ENCODE results near the gene ENG. TPM values are rescaled to one million over a fixed set of nuclear protein-coding genes. Genes with fewer than 3 reads are reported as not detected.
"Not testable (repeated sequence)": the region's sequence is repeated elsewhere in the genome, so short reads cannot be mapped to it uniquely, and the experiment has no call there.

ENG gene
- total RNA-seq, 1 experiment from 2014 or later, result 3.0 TPM

- DNase-seq (ENCODE audit: low spot score), result no peak
These were observed 9.6 kb downstream of the ENG start for GRCh38 chr9:127844821-127845359.

GRCh38 chr9:127841087-127841835, 13.2 kb downstream of the ENG start:
- no peak for DNase-seq (ENCODE audit: low spot score)

DNA sequence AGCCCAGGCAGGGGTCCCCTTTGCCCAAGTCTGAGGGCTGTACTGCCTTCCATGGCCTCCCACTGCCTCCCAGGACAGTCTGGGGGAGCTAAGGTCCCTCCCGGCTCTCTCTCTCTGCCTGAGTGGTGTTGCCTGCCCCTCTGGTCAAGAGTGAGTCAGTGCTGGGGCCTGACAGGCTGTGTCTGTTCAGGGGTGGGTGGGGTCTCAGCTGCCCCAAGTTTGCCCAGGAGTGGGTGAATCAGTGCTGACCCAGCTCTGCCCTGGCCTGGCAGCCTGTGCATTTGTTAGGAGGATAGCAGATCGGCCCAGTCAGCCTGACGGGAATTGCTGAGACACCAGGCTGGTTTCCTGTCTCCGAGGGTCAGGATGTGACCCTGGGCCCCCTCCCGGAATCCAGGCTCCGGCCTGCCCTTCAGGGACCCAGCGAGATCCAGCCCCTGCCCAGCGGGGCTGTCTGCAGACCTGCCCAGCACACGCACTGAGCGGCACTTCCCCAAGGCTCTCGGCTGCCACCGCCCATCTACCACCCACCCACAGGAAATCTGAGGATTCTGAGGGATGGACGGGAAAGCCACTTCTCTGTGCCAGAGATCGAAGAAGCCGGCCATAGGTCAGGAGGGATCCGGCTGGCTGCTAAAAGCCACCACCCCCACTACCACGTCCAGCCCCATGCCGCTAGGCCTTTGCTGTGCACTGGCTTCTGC, 15.9 kb downstream of the ENG start:
- no peak for DNase-seq (ENCODE audit: low spot score)

DNA sequence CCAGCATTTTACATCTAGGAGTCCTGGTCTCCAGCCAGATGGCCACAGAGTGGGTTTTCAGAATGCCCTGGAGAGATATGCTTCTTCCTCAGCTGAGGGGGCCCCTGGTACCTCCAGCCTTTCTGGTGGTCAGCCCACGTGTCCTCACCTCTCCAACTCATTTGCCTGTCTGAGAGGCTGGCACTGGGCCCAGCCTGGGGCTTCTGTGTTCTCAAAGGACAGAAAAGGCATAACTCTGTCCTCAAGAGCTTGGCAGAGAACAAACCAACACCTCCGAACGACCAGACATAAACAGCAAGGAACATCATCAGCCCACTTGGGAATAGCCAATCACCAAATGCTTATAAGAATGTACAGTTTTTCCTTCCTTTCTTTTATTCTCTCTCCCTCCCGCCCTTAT, 17.1 kb downstream of the ENG start:
- no peak for DNase-seq (ENCODE audit: low spot score)

GRCh38 chr9:127836561-127836960, 17.9 kb downstream of the ENG start:
- not testable (repeated sequence) for DNase-seq (ENCODE audit: low spot score)

DNA sequence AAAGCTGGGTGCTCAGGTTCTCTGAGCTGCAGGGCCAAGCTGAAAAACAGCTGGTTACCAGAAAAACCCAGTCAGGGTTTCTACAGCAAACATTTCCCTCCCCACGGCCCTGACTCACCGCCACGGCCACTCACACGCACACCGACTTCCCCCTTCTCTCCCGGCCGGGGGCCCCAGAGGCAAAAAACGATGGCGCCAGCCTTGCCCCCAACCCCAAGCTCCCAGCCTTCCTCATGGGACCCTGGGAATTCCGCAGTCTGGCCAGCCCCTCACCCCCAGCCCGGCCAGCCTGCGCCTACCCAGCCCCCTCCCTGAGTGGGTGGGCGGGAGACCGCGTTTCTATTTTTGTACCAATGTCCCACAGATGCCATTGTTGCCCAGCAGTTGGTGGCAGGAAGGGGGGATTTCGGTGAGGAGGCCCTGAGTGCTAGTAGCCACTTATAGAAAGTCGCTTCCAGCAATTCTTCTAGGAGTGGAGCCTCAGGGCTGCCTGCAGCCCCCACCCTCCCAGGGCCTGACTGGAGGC, 18.4 kb downstream of the ENG start:
- DNase-seq (ENCODE audit: low spot score), result no peak

DNA sequence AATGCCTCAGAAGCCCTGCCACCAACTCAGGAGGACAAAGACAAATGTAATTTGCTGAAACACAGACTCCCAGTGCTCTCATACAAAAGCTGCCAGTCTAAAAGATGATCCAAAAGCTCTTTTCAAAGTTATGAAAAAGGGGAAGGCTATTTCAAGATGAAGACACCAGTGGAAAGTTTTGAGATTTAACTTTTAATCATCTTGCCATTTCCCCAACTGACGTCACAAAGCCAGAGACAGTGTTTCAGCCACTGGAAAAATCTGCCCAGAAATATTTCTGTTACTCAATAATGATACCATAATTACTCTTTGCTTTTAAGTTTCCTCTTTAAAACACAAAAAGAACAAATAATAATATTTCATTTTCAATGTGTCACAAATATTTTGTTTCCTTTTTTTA, 20.9 kb downstream of the ENG start:
- DNase-seq (ENCODE audit: low spot score), result no peak

DNA sequence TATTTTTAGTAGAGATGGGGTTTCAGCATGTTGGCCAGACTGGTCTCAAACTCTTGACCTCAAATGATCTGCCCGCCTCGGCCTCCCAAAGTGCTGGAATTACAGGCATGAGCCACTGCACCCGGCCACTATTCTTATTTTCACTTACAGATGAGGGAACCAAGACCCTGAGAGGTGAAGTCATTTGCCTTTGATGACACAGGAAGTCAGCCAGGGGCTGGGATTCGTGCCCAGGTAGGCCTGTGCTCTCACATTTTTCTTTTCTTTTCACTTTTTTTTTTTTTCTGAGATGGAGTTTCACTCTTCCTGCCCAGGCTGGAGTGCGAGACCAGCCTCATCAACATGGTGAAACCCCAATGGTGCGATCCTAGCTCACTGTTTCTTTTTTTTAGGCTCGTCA, 22.2 kb downstream of the ENG start:
- DNase-seq (ENCODE audit: low spot score), result no peak

GRCh38 chr9:127829205-127829906, 25.1 kb downstream of the ENG start:
- DNase-seq (ENCODE audit: low spot score), result no peak

GRCh38 chr9:127828262-127829031, 26.0 kb downstream of the ENG start:
- no peak for DNase-seq (ENCODE audit: low spot score)

- DNase-seq (ENCODE audit: low spot score), result no peak
These were observed 28.1 kb downstream of the ENG start for GRCh38 chr9:127826253-127826913.

DNA sequence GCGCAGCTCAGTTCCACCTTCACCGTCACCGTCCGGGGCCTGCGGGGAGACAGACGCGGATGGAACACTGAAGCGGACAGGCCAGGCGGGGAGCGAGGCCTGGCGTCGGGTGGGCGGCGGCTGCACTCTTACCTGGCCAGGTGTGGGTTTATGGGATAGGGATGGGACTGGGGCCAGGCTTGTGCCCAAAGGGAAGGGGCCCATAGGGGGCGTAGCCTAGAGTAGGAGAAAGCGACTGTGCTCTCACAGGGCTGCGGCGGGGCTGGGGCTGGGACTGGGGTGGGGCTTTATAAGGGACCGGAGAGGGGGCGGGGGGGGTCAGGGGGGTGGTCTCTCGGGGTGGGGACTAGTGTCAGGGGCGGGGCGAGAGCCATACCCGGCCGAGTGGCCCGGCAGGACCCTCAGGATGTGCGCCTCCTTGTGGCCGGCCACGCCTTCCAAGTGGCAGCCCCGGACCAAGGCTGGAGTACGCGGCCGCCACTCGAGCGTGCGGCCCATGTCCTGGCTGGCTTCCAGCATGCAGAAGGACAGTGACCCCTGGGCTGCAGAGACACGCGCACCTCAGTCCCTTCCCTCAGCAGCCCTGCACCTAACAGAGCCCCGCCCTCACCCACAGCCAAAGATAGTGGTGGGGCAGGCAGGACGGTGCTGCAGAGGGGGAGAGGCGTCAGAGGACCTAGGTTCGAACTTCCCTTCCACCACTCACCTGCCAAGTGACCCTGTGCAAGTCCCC, 29.0 kb downstream of the ENG start:
- DNase-seq (ENCODE audit: low spot score), result no peak

- DNase-seq (ENCODE audit: low spot score), result no peak
These were observed 32.4 kb downstream of the ENG start for GRCh38 chr9:127822108-127822507.

- DNase-seq (ENCODE audit: low spot score), result no peak
These were observed 35.9 kb downstream of the ENG start for GRCh38 chr9:127818574-127818973.

GRCh38 chr9:127817881-127818434, 36.5 kb downstream of the ENG start:
- DNase-seq (ENCODE audit: low spot score), result no peak

DNA sequence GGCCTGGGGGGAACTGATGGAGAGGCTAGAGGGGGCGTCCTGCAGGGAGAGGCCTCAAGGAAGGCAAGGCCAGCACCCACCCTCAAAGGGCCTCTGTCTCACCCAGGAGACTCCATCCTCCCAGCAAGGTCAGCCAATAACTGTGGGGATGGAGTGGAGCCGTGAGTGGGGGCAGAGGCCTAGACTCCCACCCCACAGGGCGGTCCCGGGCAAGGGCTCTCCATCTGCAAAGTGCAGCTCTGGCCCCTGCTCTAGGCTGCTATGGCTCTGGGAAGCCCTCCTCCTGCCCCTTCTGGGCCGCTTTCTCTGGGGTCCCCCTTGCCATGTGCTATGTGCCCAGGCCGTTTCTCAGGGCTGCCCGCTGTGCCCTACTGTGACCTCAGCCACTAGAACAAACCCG, 37.7 kb downstream of the ENG start:
- no peak for DNase-seq (ENCODE audit: low spot score)

DNA sequence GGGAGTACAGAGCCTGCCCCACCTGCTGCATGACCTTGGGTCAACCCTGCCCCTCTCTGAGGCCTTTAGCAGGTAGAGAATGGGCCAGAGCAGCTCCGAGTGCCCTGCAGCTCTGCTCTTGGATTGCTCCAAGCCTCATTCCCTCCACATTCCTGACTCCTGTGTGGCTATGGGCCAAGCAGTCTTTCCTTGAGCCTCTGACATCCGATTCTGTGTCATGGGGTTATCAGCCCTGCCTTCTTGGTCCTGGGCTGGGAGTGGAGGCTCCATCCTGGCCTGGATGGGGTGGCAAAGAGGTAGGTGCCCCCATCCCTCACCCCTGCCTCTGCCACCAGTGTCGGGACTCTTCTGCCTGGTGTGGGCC, 38.1 kb downstream of the ENG start:
- DNase-seq (ENCODE audit: low spot score), result no peak

- no peak for DNase-seq (ENCODE audit: low spot score)
These were observed 38.7 kb downstream of the ENG start for GRCh38 chr9:127815512-127816361.

Measured in H4 (cell line).